WERI-Rb-1 (cell line): ENCODE data around the gene GPC5.

Experiments used
- DNase-seq: peaks from one replicate; pipeline ENCODE4 v3.0.0-alpha.2; 2020
- H3K27ac ChIP-seq: fragments of 250-450 bp; sonication (Bioruptor Pico); 2 replicates; pipeline ENCODE4 v1.5.1; 2020; ENCODE audit warnings: mild to moderate bottlenecking, moderate library complexity
- H3K27me3 ChIP-seq: fragments of 250-450 bp; sonication (Bioruptor Pico); 2 replicates; pipeline ENCODE4 v1.5.1; 2021; ENCODE audit warnings: mild to moderate bottlenecking, low read depth, moderate library complexity; ENCODE audit not compliant: insufficient read depth, severe bottlenecking
- H3K36me3 ChIP-seq: fragments of 250-450 bp; sonication (Bioruptor Pico); 2 replicates; pipeline ENCODE4 v1.5.1; 2020; ENCODE audit warnings: mild to moderate bottlenecking, moderate library complexity
- H3K4me3 ChIP-seq: 2 replicates; pipeline ENCODE4 v1.5.1; 2011; ENCODE audit warnings: low read depth, mild to moderate bottlenecking, control low read depth, low read length
- H3K9me3 ChIP-seq: fragments of 250-450 bp; sonication (Bioruptor Pico); 2 replicates; pipeline ENCODE4 v1.5.1; 2021; ENCODE audit warnings: mild to moderate bottlenecking, moderate library complexity; ENCODE audit not compliant: severe bottlenecking
- CTCF ChIP-seq: IDR thresholded peaks from 2 replicates; pipeline ENCODE4 v1.5.1; 2011; ENCODE audit warnings: low read depth, mild to moderate bottlenecking, control low read depth, inconsistent platforms, low read length

GPC5 gene

GRCh38 chr13:91353494-91353893 is 44.9 kb upstream of the GPC5 start:
- TF ChIP-seq CTCF: no peak
- no peaks in the 10 kb centered on the region for H3K9me3 ChIP-seq
- H3K27me3 ChIP-seq: no peaks in the 10 kb centered on the region
- no peak for DNase-seq
- no peak overlapping the region for H3K4me3 ChIP-seq
- H3K27ac ChIP-seq: no peak overlapping the region
- peaks cover 93% of the 10 kb centered on the region for H3K36me3 ChIP-seq

- Histone ChIP-seq H3K27ac (no peak overlapping the region), H3K4me3 (no peak overlapping the region), H3K9me3 (no peaks in the 10 kb centered on the region), H3K36me3 (peaks cover 80% of the 10 kb centered on the region), H3K27me3 (no peaks in the 10 kb centered on the region)
- no peak for TF ChIP-seq CTCF
- DNase-seq: no peak
Measured at GRCh38 chr13:91355099-91355825, 43.2 kb upstream of the GPC5 start.

- no peaks in the 10 kb centered on the region for H3K27me3 ChIP-seq
- H3K4me3 ChIP-seq: no peak overlapping the region
- no peaks in the 10 kb centered on the region for H3K9me3 ChIP-seq
- H3K27ac ChIP-seq: no peak overlapping the region
- no peak for TF ChIP-seq CTCF
- H3K36me3 ChIP-seq: peaks cover 71% of the 10 kb centered on the region
- DNase-seq: no peak
Measured at GRCh38 chr13:91355826-91356710, 42.4 kb upstream of the GPC5 start.

DNA sequence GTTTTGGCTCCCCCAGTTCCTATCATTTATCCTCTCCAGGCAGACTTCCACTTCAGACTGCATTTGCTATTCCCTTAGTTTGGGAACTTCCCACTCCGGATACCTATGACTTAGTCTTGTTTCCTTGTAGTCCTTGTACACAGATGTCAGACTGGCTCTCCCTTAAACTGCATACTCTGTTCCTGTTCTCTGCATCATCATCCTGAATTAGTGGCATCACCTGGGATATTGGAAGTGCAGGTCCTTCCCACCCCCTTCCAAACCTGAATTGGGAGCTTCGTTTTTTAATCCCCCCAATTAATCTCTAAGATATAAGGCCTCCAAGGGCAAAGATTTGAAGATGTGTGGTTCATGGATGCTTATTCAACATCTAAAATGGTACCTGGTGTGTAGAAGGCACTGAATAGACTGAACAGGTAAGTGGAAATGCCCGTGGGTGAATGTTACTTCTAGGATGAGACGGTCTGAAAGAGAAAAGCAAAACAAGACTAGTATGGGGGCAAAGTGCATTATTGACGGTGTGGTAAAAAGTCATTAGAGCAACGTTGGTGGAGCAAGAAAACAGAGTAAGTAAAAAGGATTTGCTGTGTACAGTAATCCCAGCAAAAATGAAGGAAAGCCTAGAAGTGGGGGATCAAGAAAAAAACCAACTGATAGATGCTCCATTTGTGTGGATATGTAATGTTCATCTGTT is 41.4 kb upstream of the GPC5 start:
- peaks cover 62% of the 10 kb centered on the region for H3K36me3 ChIP-seq
- no peak overlapping the region for H3K4me3 ChIP-seq
- H3K27me3 ChIP-seq: no peaks in the 10 kb centered on the region
- H3K27ac ChIP-seq: no peak overlapping the region
- H3K9me3 ChIP-seq: no peaks in the 10 kb centered on the region
- no peak for TF ChIP-seq CTCF
- DNase-seq: no peak

DNA sequence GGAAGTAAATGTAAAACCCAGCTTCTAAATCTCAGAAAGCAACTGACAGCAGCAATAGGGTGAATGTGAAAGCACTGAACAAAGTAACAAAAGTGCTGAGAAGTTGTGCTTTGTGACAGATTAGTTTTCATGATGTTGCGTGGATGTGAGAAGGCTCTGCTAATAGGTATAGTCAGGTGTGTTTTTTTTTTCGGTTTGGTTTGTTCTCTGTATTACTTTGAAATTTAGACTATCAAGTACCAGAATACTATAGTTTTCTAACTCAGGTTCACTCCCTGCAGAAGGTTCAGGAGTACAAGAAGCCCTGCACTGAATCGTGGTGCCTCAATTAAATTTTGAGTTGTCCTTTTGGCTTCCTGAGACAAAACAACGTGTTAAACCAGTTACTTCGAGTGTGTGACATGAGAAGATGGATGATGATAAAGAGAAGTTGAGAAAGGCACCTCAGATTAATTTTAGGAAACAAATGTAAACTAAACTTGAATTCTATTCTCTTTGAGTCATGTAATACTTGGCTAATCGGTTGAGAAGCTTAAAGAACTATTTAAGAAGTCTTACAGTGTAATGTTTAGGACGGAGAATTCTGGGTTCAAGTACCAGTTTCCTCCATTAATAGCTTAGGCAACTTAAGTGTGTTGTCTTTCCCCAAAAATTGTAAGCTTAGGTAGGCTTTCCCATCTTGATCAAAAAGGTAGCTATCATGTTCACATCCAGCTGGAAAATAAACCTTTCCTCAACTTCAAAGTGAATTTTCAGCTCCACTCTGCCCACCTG is 40.6 kb upstream of the GPC5 start:
- Histone ChIP-seq H3K27me3 (no peaks in the 10 kb centered on the region), H3K9me3 (no peaks in the 10 kb centered on the region), H3K36me3 (peaks cover 54% of the 10 kb centered on the region), H3K27ac (no peak overlapping the region), H3K4me3 (no peak overlapping the region)
- no peak for TF ChIP-seq CTCF
- no peak for DNase-seq
